HG03521 (cell line): ENCODE data around the gene NUP98.
"Not testable (repeated sequence)": the region's sequence is repeated elsewhere in the genome, so short reads cannot be mapped to it uniquely, and the experiment has no call there.

Source experiments
- ATAC-seq: cut with Tn5 transposase; IDR thresholded peaks from one replicate; pipeline ENCODE4 v1.9.1; 2021; ENCODE audit warnings: mild to moderate bottlenecking, moderate library complexity; ENCODE audit not compliant: unreplicated experiment

NUP98 gene

DNA sequence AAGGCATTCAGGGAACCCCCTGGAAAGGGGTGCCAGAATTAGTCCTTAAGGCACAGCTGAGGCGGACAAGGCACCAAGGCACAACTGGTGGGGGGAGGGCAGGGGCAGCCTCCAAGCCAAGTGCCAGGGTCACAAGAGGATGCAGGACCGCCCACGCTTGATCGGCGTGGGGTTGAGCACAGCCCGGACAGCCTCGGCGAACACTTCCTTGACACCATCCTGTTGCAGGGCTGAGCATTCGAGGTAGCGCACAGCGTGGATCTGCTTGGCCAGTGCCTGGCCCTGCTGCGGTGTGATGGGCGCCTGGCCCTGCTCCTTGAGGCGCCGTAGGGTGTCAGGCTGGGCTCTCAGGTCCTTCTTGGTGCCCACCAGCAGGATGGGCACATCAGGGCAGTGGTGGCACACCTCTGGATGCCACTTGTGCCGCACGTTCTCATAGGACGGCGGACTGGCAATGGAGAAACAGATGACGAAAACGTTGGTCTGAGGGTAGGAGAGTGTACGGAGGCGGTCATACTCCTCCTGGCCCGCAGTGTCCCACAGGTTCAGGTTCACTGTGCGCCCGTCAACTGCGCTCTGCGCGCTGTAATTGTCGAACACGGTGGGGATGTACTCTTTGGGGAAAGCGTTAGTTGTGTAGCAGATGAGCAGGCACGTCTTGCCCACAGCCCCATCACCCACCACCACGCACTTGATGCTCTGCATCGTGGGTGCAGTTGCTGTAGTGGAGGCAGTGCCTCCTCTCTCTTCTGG lies 30.3 kb upstream of the NUP98 start:
- no peak for ATAC-seq

DNA sequence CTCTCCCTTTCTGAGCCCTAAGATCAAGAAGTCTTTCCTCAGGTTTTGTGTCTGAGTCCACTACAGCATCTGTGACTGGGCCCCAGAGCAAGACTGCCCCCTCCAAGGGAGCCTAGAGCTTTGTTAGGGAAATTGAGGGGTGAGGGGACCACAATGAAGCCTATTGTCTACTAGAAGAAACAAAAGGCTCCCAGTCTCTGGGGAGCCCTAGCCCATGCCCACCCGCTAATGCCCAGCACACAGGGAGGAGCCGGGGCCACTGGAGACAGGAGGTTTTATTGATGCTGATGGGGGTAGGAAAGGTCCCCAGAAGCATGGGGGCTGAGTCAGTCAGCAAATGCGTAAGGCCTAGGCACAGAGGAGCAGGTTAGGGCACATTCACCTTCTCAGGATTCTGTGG lies 29.4 kb upstream of the NUP98 start:
- no peak for ATAC-seq

DNA sequence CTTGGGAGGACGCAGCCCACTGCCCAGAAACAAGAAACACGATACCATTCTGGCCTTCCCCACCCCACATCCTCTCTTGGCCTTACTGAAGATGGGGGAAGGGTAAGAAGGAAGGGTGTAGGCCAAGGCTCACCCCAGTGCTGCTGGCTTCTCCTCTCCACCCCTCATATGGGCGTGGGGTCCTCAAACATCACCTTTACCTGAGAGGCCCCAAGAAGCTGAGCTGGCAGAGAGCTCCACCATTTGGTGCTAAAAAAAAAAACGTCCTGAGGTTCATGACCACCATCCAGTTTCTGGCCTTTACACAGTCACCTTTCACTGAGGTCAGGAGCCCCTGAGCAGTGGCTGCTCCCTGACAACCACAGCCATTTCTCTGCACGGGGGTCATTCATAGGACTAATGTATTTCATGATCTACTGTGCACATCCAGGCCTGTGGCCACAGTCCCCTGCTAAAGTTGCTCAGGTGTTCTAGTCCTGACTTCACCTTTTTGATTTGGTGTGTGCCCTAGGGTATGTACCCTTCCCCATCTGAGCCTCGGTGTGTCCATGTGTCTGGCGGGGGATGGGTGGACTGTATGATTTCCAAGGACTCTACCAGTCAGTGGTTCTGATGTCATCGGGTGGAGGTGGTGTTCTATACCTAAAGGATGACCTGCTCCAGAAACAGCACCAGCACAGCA lies 28.3 kb upstream of the NUP98 start:
- ATAC-seq: no peak

DNA sequence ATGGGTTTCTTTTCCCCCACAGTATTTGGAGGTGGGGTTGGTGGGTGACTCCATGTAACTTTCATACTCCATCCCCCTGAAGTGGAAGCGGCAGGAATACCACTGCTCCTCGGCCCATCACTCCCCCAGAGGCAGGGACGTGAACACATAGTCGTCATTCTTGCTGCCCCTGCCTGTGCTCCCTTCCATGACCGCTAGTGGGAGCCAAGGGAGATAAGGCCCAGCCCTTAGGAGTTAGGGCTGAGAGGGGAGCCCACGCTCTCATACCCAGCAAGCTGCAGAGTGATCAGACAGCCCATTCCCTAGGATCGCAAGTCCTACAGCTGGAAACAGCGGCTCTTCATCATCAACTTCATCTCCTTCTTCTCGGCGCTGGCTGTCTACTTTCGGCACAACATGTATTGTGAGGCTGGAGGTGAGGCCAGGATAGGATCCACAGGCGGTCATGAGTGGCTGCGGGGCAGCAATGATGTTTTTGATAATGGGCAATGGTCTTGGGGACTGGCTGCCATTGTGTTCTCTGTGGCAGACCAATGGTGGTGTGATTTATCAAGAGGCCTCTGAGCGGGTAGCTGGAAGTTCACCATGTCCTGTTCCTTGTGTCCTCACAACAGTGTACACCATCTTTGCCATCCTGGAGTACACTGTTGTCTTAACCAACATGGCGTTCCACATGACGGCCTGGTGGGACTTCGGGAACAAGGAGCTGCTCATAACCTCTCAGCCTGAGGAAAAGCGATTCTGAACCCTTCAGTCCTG lies 27.5 kb upstream of the NUP98 start:
- ATAC-seq: peak; percentile 78

DNA sequence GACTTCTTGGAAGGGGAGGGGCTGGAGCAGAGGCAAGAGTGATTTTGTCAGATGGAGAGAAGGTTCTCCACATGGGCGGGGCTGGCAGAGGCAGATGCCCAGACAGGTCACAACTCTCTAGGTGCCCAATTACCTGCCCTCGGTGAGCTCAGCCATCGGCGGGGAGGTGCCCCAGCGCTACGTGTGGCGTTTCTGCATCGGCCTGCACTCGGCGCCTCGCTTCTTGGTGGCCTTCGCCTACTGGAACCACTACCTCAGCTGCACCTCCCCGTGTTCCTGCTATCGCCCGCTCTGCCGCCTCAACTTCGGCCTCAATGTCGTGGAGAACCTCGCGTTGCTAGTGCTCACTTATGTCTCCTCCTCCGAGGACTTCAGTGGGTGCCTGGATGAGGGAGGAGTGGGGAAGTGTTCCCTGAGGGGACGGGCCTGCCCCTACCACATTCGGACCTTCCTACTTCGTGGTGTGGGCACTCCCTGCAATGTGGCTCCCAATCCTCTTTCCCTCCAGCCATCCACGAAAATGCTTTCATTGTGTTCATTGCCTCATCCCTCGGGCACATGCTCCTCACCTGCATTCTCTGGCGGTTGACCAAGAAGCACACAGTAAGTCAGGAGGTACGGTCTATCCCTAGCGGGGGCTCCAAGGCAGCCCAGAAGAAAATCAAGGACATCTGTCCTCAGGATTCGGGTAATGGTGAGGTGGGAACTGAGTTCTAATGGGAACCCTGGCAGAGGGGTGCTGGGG lies 26.6 kb upstream of the NUP98 start:
- no peak for ATAC-seq

DNA sequence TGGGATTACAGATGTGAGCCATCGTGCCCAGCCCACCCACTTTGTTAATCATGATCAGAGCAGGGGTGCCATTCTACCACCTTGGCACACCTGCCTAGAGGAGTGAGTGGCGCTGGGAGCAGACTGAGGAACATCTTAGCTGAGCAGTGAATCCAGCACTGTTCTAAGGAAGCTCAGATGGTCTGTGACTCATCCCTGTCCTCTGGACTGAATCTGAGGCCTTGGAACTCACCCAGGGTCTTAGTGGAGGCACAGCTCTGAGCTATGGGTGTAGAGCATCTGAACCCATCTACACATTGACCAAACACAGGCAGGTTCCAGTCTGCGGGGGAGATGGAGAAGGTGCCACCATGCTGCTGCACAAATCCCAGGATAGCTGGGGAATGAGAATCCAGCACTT lies 25.9 kb upstream of the NUP98 start:
- no peak for ATAC-seq

DNA sequence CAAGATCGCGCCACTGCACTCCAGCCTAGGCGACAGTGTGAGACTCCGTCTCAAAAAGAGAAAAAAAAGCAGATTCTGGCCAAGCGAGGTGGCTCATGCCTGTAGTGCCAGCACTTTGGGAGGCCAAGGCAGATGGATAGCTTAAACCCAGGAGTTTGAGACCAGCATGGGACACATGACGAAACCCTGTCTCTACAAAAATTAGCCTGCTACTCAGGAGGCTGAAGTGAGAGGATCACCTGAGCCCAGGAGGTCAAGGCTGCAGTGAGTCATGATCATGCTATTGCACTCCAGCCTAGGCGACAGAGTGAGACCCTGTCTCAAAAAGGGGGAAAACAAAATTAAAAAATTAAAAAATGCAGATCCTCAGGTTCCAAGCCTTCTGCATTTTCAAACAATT lies 25.0 kb upstream of the NUP98 start:
- no peak for ATAC-seq

DNA sequence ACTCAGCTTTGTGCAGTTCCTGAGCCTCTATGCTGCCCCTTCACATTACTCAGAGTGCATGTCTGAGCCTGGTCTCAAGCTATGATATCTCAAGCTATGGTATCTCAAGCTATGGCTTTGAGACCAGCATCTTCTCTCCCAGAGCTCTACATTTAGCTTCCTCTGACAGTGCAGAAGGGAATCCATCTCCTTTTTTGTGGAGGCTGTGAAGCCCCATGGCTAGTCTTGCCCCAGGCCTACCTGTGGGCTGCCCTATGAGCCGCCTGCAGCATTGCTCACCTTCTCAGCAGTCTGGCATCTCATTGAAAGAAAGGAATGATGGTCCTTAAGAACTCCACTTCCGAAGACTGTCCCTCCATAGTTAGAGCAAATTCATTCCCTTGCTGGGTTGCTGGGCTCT lies 23.6 kb upstream of the NUP98 start:
- no peak for ATAC-seq

DNA sequence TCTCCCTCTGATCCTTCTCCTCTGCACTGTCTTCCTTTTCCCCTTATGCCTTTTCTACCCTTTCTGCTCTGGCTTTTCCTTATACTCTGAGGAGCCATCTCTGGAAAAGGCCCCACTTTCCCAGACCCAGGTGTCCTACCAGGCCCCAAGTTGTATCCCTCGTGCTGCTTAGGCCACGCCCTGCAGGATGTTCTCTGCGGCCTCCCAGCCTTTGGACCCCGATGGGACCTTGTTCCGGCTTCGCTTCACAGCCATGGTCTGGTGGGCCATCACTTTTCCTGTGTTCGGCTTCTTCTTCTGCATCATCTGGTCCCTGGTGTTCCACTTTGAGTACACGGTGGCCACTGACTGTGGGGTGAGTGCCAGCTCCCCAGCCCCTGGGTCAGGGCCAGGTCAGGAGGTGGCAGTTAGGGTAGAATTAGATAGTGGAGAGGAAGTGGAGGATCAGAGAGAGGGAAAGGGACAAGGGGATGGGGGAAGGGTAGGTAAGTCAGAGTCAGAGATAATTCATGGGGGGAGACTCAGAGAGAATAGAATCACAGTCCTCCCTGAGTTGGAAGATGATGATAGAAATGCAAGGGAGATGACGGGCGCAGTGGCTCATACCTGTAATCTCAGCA lies 19.9 kb upstream of the NUP98 start:
- ATAC-seq: no peak

DNA sequence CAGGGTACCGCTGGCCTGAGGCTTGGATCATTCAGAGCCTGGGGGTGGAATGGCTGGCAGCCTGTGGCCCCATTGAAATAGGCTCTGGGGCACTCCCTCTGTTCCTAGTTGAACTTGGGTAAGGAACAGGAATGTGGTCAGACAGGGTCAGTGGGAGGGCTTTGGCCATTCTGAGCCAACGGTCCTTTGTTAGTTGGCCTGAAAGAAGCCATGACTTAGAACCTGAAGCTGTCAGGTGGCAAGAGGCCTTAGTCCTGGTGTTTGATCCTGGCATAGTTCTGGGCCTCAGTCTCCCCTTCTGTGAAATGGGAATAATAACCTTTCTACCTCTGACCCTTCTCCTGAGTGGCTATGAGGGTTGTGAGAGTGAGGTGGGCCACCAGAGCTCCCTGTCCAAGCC lies 19.3 kb upstream of the NUP98 start:
- ATAC-seq: no peak

DNA sequence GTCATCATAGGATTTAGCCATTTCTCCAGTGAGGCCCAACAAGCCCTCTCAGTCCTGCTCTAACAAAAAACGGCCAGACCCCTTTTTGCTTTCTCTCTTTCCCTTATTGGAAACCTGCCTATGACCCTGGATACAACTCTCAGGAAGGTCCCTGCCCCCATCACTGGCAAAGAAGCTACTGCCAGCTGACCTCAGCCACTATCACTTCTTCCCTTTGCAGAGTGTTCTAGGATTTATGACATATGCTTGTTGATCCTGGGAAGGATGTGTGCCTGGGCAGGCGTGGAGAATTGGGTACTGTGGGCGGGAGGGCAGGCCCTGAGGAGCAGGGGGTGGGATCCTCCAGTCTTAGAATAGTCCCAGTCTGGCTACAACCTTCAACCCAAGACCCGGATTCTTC lies 18.5 kb upstream of the NUP98 start:
- no peak for ATAC-seq

DNA sequence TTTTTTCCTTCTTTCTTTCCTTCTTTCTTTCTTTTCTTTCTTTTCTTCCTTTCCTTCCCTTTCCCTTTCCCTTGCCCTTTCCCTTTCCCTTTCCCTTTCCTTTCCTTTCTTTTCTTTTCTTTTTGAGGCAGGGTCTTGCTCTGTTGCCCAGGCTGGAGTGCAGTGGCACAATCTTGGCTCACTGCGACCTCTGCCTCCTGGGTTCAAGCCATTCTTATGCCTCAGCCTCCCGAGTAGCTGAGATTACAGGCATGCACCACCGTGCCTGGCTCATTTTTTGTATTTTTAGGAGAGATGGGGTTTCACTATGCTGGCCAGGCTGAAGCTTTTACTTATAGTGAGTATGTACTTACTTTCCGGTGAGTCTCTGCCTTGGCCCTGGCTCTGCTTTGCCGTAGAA lies 17.5 kb upstream of the NUP98 start:
- ATAC-seq: not testable (repeated sequence)

DNA sequence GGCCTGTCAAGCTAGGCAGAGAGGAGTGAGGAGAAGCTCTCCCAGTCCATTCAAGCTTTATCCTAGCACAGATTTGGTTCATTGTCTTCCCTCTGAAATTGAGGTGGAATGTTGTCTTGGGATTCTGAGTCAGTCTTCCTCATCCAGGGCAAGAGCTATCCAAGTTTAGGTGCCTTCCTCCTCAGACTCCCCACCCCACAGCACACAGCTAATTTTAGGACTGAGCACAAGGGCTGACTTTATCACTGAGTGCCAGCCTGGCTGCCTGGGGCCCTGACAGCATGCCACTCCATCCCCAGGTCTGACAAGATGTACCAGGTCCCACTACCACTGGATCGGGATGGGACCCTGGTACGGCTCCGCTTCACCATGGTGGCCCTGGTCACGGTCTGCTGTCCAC lies 13.6 kb upstream of the NUP98 start:
- no peak for ATAC-seq

DNA sequence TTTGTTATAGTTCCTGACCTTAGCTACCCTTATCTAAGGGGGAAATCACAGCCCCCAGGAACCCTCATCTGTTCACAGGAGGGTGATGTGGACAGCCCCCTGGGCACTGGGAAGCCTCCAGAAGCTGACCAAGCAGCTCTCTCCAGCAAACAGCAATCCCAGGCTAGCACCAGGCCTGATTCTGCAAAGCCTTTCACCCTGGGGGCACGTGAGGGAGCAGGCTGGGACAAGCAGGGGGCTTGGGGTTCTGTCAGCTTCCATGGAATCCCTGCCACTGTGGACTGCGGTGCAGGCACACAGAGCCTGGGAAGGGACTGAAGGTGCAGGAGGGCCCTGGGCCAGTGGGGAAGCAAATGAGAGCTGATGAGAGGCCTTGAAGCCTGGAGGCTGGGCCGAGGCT lies 13.1 kb upstream of the NUP98 start:
- ATAC-seq: no peak

DNA sequence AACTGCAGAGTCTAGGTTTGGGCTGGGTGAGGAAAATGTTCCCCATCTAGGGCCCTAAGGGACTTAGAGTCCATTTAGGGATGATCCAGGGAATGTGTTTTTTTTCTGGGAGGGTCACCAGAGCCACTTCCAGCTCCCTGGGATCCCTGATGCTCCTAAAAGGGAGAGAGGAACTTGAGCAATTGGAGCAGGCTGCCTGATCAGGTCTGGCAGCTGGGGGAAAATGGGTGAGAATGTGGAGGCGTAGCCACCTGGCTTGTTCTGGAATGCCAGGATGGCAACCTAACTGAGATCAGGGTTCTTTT lies 12.2 kb upstream of the NUP98 start:
- no peak for ATAC-seq

DNA sequence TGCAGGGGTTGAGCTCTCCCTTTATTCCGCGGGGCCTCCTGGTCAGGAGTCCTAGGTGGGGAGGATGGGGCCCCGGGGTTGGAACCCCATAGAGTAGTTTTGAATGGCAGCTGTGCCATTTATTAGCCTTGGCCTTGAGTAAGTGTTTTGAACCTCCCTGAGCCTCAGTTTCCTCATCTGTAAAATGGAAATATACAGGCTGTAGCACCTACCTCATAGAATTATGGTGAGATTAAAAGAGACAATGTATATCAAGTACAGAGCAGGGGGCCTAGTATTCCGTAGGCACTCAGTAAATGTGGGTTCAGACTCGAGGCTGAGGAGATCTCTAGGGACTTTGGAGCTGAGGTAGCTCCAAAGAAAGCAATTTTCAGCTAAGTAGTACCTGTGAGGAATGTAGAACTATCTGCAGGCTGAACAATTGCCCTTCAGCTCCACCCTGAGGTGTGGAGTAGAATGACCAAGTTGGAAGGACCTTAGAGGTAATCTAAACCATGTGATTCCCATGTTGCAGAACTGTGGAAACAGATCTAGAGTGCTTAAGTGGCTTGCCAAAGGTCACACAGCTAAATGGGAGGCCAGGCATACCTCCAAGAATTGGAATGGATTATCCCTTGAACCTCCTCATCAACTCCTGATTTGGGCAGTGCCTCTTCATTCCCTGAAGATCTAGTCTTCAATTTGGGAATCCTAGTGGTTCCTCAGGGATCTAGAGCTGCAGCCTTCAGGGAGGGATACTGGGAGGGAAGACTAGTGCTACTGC lies 11.7 kb upstream of the NUP98 start:
- peak; percentile 70 for ATAC-seq

DNA sequence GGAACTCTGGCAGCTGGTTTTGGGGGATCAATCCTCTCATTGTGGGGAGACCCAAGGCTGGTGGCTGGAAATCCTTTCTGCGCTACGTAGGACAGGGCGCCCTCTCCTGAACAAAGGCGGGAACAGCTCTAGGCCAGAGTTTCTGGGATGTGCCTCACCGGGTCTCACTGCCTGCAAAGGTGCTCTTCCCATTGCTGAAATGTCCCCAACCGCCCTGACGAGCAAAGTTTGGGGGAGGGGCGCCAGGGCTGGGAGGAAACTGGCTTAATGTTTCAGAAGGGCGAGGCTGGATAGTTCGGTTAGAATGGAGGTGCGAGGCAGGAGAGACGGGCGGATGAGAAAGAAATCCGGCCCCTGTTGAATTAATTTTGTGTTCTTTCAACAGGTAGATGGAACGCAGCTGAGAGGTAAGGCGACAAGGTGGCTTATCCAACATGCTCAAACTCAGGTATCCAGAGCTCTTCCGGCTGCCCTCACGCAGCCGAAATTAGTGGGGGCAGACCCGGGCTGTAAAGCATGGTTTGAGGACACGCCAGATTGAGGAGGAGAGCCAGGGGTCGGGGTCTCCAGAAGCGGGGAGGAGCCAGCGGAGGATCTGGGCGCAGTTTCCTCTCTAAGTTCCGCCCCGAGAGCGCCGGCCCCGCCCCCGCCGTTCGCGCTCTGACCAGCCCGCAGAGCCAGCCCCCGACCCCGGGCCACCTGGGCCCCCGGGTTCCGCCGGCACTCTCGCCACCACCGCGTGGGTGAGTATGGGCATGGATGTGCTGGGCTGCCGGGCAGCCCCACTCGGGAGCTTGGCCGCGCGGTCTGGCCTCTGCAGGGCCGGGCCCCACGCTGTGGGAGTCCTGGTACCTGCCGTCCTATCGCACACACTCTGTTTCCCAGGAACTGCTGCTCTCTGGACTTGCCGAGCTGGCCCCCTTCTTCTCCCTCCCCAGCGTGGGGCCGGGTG lies 10.8 kb upstream of the NUP98 start, which contains the start of gene PGAP2:
Gene PGAP2, plus strand, starts transcription at position 652 of the 952 bp plus-strand sequence. CDS start 2,700 bp downstream, outside the sequence.
- peak; percentile 58 for ATAC-seq

DNA sequence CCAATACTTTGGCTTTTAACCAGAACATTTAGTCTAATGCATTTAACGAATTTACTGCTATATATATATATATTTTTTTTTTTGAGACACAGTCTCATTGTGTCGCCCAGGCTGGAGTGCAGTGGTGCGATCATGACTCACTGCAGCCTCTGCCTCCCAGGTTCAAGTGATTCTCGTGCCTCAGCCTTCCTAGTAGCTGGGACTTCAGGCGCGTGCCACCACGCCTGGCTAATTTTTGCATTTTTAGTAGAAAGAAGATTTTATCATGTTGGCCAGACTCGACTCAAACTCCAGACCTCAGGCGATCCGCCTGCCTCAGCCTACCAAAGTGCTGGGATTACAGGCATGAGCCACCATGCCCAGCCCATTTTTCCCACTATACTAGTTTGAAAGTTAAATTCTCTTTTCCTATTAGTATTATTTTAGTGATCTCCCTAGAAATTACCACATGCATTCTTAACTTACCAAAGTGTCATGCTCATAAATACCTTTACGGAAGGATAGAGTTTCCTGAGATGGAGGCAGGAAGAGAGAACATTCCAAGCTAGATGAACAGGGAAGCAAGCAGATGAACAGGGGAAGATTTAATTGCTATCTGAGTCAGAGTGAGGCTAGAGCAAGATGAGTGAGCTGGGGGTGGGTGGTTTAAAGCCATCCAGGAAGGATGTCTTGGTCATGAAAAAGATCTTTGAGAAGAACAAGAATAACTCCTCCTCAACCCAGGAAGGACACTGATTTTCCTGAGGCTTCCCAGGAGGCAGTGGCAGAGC lies 6.6 kb upstream of the NUP98 start:
- ATAC-seq: no peak
